Measurements from ENCODE around the gene PPP2R2D. TPM values are rescaled to one million over a fixed set of nuclear protein-coding genes. Genes with fewer than 3 reads are reported as not detected.

PPP2R2D gene
- total RNA-seq, 1 experiment from 2014 or later = 35.1 TPM

GRCh38 chr10:132001238-132001972 lies 100.6 kb downstream of the PPP2R2D start:
- Mint-ChIP-seq H3K4me3 (peak overlapping the region in 1 of 2 experiments; percentile 23; a peak in 2 of 5 replicates), H3K9me3 (peaks cover 12 to 13% of the 10 kb centered on the region in 2 experiments), H3K27me3 (ENCODE audit: low read depth) (peaks cover 7% of the 10 kb centered on the region), H3K36me3 (ENCODE audit: insufficient read depth in 1 of 3, low read depth in 3 of 3) (peaks cover 7 to 13% (median 11%) of the 10 kb centered on the region in 3 experiments; a peak in 6 of 7 replicates), H3K4me1 (peaks cover 70 to 83% of the 10 kb centered on the region in 2 experiments), H3K27ac (peak overlapping the region; percentile 80 to 97 (median 93); a peak in 6 of 7 replicates)
- no CpG with 5 or more reads among the region's 15 CpGs for WGBS (ENCODE audit: extremely low coverage, insufficient read length, low lambda C conversion rate)
- H4K91ac ChIP-seq (ENCODE audit: insufficient read length, low read depth, low read length) = no peak overlapping the region
- no peaks in the 10 kb centered on the region for H3K23me2 ChIP-seq (ENCODE audit: insufficient read length, low read depth, low read length, poor library complexity, severe bottlenecking)
- H3K56ac ChIP-seq (ENCODE audit: insufficient read length, low read depth, low read length) = no peak overlapping the region
- no peak overlapping the region for H3K14ac ChIP-seq (ENCODE audit: insufficient read depth, low read length)
- H2AFZ ChIP-seq (ENCODE audit: low read length) = no peak overlapping the region
- no peak overlapping the region for H3T11ph ChIP-seq (ENCODE audit: low read length)
- peaks cover 10% of the 10 kb centered on the region for H3K4me1 ChIP-seq (ENCODE audit: insufficient read depth, low read length)
- no peaks in the 10 kb centered on the region for H3K27me3 ChIP-seq (ENCODE audit: insufficient read depth, low read length)
- no peaks in the 10 kb centered on the region for H3K79me2 ChIP-seq (ENCODE audit: insufficient read depth, low read length)
- H3K18ac ChIP-seq (ENCODE audit: insufficient read length, low read depth, low read length) = no peak overlapping the region
- H2BK12ac ChIP-seq (ENCODE audit: insufficient read length, low read depth, low read length) = no peak overlapping the region
- H3K9me3 ChIP-seq (ENCODE audit: control insufficient read depth, low read depth, low read length) = no peaks in the 10 kb centered on the region
- H4K5ac ChIP-seq (ENCODE audit: insufficient read length, low read depth, low read length) = no peak overlapping the region
- peak; percentile 49; the same call in 2 of the 3 replicates for TF ChIP-seq CTCF (conservative IDR thresholded peaks at IDR 0.05)
- H3K23ac ChIP-seq (ENCODE audit: insufficient read length, low read depth, low read length) = no peak overlapping the region
- no peaks in the 10 kb centered on the region for H3K79me1 ChIP-seq (ENCODE audit: insufficient read depth, low read depth, low read length, poor library complexity, severe bottlenecking)
- H2AK5ac ChIP-seq (ENCODE audit: insufficient read length, low read length) = no peak overlapping the region
- no peak overlapping the region for H2BK20ac ChIP-seq (ENCODE audit: low read depth, low read length, poor library complexity, severe bottlenecking)
- H3K27ac ChIP-seq (ENCODE audit: insufficient read length, low read depth, low read length) = no peak overlapping the region
- DNase-seq = peak; percentile 89
- no peak overlapping the region for H4K8ac ChIP-seq (replicated peaks; ENCODE audit: insufficient read length, low read depth, low read length)
- no peak overlapping the region for H3K9ac ChIP-seq (ENCODE audit: extremely low read depth, insufficient read length, low read length)
- no peak overlapping the region for H3K4me2 ChIP-seq (ENCODE audit: insufficient read depth, insufficient read length, low read length)
- H2BK5ac ChIP-seq (ENCODE audit: insufficient read length, low read length) = no peak overlapping the region
- no peak overlapping the region for H3K4ac ChIP-seq (ENCODE audit: low read depth, low read length)
- no peaks in the 10 kb centered on the region for H4K20me1 ChIP-seq (ENCODE audit: control insufficient read depth, insufficient read depth, insufficient read length)
- H2BK120ac ChIP-seq (ENCODE audit: low read depth, low read length, poor library complexity, severe bottlenecking) = no peak overlapping the region
- H2BK15ac ChIP-seq (ENCODE audit: low read depth, low read length) = no peak overlapping the region
